Head of caudate nucleus (tissue), 42 donors: ENCODE measurements around the gene WNT3A.

ENCODE experiments used
- DNase-seq, 42 donors: peaks; one replicate each; pipeline versions ENCODE4 v3.0.0 to v3.0.0-alpha.2; 2020 to 2021; ENCODE audit warnings: mixed read lengths in 7 of 42
- intact Hi-C: fragments of 100-400 bp; cut with DNase I; formaldehyde crosslinking; loops from one replicate; pipeline ENCODE4 v1.15.0; 2022

WNT3A gene

DNA sequence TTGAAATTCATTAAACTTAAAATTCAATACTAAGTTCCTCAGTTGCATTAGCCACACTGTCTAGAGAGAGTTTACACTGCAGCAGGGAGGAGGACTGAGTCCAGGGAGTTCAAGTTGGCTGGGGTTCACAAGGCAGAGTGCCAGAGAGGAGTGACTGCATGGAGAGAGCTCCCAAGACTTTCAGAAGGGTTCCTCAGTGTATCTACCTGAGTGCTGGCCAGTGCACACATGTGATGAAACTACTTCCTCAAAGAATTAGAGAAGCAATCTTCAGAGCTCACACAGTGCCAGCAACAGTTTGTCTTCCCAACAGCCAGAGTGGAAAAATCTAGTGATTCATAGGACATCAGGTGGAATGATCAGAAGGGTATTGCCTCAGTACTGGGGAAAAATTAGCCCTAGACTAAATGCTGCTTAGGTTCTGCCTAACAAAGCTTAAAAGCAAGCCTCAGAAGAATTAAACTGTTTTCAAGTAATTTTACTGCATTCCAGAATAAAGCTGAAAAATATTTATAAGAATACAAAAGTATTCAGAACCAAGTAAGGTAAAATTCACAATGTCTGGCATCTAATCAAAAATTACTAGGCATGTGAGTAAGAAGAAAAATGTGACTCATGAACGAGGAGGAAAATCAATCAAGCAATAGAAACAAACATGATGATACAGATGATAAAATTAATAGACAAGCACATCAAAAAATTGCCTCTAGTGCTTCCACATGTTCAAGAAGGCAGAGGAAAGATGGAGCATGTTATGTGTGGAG, 10.4 kb upstream of the WNT3A start:
- intact Hi-C loops, result no loop called here
- peak in 3 of 42 donors; percentile 0 to 8 (median 6) for DNase-seq

DNA sequence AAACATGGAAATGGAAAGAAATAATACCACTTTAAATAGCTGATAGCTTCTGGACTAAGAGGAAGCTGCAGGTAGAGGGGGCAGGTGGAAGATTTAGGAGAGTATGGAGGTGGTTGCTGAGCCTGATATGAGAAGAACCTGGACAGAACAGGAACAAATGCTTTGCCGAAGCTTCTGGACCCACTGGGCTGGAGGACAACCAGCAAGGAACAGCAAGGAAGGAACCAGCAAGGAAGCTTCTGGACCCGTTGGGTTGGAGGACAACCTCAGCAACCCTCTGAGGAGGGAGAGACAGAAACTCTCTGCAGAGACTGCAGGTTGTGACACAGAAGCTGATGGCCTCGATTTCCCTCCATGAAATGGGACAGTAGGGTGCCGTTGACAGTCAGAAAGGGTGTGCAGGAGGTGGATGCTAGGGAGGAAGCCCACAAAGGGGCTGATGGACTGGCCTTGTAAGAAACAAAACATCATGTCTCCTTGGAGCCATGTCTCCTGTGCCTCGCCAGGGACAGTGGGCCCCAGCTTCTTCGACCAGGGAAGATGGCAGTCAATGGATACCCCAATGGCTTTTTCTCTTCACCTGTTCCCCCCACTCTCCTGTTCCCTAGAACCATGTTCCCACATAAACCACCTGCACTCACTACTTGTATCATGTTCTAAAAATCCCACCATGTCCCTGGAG, 8.3 kb upstream of the WNT3A start:
- peak in 3 of 42 donors; percentile 1 to 27 (median 10) for DNase-seq
- intact Hi-C loops, result no loop called here

DNA sequence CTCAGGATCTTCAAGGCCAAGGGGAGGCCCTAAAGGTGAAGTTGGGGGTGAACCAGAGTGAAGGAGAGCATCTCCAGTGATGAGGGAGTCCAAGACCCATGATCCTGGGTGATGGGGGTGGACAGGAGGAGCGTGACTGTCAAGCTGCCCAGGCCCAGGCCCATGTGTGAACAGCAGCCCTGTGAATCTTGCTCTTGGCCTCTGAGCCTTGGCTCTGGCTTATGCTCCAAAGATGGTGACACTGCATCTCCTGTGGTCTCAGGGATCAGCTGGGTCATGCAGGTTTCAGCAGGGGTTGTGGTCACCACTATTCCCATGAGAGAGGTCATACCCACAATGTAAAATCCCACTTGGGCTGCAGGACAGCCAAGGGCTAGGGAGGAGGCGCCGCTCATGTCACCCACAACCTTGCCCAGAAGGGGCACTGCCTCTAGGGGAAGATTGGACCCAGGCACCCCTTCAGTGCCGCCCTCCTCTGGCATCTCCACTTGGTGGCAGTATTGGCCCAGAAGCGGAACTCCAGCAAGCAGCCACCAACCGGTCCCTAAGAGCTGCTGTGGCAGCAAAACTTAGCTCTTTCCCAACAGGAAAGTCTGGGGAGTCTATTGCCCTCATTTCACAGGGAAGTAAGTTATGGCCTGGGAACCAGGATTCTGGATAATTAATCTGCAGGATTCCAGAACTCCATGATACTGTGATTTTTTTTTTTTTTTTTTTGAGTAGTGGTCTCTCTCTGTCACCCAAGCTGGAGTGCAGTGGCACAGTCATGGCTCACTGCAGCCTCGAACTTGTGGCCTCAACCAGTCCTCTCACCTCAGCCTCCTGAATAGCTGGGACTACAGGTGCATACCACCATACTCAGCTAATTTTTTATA, 7.5 kb upstream of the WNT3A start:
- intact Hi-C loops, result no loop called here
- DNase-seq, result peak in 39 of 42 donors; percentile 23 to 77 (median 58)

DNA sequence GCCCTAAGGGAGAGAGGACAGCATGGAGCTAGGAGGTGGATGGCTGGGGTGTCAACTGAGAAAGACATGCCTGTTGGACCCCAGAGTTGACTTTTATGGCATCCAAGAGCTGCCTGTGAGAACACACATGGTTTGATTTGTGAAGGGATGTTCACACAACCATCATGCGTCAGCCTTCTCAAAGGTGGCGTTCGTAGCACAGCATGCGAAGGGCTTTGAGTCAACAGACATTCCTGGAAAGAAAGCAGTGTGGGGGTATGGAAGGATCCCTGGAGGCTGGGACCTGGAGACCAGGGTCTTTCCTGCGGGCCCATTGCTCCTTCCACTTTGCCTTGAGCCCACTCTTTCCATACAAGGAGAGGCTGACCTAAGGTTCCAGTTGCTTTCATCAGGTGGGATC, 6.4 kb upstream of the WNT3A start:
- peak in 4 of 42 donors; percentile 0 to 27 (median 6) for DNase-seq
- intact Hi-C loops, result no loop called here

DNA sequence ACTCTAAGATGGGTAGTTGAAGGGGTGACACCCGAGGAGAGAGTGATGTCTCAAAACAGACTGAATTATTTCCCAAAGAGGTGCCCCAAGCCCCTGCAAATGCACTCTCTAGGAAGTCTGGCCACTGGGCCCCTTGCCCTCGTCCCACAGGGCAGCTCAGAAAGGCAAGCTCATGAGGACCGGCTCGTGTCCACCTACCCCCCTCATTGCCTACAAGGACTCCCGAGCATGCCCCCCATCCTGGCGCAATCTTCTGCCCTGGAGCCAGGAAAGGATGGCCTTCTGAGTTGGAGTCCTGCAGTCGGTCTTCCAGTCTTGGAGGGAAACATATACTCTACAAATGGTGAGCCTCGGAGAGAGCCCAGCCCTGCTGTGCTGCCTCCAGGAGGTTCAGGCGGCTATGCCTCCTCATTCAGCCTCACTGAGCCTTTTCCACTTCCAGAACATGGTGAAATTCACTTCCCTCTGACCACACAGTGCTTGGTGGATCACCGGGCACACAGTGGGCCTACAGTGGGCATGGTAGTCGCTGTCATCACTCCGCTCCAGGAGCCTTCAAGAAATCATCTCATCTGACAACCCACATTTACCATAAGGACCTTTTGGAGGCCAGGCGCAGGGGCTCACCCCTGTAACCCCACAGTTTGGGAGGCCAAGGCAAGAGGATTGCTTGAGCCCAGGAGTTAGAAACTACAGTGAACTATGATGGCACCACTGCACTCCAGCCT, 5.8 kb upstream of the WNT3A start:
- peak in 5 of 42 donors; percentile 2 to 24 (median 6) for DNase-seq

DNA sequence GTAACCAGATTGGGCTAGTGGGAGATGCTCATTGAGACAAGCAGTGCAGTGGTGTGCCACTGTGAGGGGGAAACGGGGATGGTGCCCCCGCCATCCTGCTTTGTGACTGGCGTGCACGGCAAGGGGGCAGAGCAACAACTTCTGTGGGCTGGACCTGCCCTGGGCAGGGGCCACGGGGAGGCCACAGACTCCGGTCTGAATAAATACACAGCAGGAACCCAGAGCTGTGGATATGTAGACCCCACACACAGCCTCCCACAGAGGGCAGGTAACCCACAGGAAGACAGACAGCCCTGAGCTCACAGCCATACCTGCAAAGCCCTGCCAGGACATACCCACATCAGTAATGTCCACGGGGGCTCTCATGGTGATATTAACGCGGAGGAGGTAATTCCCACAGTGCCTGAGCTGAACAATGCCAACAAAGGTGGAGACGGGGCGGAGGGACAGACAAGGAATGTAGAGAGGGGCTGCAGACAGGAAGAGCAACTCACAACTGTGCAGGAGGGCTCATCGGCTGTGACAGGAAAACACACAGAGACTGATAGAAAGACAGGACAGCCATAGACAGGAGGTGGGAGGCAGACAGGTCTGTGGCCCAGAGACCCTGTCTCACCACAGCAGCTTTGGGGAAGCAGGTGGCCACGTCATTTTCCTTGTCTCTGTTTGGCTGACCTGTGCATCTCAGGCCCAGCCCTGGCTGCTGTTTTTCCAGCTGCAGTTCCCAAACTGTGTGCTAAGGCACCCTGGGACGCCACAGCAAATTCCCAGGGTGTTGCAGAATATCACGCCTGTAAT, 4.9 kb upstream of the WNT3A start:
- intact Hi-C loops, result no loop called here
- peak in 3 of 42 donors; percentile 14 to 27 (median 22) for DNase-seq

More for the DNA sequence above, 5.8 kb upstream of the WNT3A start:
- intact Hi-C loops, result no loop called here

DNA sequence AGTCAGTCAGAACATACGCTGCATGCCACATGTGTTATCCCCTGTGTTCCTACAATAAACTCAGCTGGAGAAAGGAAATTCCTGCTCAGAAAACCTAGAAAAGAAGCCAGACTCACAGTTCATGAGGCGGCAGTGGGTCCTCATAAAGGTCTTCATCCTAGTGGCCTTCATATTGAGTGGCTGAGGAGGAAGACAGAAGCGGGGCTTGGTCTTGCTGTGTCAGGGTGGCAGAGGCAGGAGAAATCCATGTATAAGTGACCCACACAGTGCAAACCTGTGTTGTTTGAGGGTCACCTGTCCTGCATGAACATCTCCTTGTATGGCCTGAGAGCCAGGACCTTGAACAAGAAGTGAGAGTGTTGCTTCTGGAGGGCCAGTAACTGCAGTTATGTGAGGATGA, 4.0 kb upstream of the WNT3A start:
- intact Hi-C loops, result no loop called here
- DNase-seq, result peak in 3 of 42 donors; percentile 12 to 27 (median 22)

DNA sequence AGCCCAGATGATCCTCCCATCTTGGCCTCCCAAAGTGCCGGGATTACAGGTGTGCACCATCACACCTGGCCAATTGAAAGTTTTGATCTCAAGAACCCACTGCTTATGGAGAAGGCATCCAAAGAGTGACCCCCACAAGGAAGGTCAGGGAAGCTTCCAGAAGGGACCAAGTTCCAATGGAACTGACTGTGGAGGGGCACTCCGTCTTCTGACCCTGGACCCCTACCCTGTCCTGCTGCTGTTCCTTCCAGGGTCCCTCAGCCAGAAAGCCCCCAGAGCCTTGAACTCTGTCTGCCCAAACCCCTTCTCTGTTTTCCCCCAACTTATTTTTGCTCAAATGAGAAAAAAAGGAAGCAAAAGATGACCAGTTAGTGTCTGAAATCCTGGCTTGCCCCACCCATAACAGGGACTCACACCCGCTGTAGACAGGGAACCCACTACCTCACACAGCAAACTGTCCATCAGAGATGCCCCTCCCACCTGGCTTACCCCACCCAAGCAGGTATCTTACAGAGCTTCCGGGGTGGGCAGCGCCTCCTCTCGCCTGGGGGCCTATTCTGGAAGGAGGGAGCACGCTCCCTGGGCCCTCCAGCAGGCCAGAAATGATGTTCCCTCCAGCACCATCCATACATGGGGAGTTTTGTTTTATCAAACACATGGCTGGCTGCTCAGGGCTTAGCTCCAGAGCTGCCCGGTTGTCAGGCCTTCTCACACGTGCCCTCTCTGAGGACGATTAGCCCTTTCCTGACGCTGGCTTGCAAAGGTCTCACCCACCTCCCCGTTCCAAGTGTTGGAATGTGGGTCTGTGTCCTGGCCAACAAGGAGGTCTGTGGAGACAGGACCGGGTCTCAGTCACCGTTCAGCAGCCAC, 3.1 kb upstream of the WNT3A start:
- intact Hi-C loops, result no loop called here
- peak in 4 of 42 donors; percentile 0 to 27 (median 12) for DNase-seq

DNA sequence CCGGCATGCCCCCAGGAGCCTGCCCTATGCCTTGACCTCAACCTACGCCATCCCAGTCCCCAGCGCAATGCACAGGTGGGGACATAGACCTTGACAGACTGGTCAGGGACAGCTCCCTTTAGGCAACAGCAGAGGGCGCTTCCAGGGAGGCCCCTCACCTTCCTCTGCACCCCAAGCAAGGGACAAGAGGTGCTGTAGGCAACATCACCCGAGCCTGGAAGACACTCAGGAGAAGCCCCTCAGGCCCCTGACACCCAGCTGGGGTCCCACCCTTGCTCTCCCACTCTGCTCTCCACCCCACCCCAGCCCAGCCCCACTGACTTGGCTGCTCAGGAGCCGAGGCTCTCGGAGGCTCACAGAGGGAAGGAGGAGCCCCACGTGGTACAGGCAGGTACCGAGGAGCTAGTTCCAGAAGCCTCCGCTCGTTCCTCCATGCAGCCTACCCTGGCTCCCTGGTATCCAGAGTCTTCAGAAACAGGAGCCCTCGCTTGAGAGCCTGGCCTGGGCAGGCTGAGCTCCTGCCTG, 2.4 kb upstream of the WNT3A start:
- DNase-seq, result peak in 17 of 42 donors; percentile 6 to 74 (median 30)
- intact Hi-C loops, result no loop called here

DNA sequence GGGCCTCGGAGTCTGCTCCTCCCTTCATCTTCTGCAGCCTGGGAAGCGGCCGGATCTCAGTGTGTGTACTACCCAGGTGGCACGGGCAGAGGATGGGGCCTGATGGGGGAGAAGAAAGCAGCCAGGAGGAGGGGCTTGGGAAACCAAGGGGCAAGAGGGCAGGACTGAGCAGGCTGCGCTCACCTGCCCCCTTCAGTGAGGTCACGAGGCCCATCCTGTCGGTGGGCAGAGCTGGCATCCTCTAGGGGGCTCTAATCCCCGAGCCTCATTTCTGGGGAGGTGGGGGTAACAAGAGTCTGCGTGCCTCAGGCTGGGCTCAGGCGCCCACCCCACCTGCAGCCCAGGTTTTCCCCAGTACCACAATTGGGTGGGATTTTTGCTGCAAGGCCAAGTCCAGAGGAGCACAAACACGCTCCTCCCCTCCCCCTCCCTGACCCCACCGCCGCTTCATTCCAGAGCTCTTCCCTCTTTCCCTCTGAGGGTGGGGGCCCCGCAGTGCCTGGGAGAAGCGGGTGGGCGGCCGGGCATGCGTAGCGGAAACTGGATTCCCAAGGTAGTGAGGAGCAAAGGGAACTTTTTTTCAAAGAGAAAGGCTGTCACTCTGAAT, 1.8 kb upstream of the WNT3A start:
- DNase-seq, result peak in 30 of 42 donors; percentile 13 to 78 (median 48)
- intact Hi-C loops, result no loop called here

DNA sequence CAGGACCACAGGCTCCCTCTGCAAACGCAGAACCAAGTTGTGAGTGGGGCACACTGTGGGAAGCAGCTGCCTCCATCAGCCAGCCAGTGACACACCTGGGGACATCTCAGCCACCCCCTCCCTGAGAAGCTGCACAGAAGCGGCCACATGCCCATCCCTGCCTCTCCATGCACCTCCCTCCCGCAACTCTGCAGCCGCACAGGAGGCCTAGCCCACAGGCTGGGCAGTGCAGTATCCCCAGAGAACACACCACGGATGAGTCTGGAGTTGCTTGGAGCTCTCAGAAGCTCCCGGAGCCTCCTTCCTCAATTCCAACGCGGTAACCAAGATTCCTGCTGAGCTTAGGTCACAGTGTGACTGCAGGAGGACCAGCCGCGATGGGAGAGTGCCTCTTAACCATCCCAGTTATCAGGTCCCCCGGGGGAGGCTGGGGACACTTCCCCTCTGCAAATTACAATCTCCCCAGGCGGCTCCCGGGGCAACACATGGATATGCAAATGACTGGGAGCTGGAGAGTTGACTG, 1.2 kb upstream of the WNT3A start:
- intact Hi-C loops, result no loop called here
- peak in 7 of 42 donors; percentile 1 to 39 (median 8) for DNase-seq

DNA sequence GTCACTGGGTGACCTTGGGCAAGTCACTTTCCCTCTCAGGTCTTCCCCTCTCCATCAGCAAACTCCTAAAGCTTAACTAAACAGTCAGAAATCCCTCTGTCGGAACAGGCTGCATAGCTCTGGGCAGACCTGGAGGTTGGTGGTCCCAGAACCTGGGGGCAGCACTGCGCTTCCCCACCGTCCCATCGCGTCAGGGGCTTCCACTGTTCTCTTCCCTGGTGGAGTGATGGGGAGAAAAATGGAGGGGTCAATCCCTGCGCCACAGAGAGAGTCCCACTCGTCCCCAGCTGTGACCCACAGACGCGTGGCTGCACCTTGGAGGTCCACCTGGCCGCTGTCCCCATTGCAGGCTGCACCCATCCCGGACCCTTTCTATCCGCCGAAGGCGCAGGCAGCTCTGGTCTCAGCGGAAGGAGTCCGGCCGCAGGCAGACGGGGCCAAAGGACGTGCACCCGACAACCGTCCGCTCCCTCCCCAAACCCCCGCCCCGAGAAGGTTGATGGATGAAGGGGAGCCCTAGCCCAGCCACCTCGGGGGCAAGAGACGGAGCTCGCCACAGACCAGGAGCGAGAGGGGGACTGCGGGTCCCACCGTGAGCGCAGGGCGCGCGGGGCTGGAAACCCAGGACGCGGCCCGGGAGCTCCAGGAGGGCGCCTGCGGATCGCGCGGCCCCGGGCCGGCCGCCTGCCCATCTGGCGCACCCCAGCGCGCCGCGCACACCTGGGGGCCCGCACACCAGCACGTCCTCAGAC, 588 bp upstream of the WNT3A start:
- peak in 10 of 42 donors; percentile 0 to 31 (median 12) for DNase-seq
- intact Hi-C loops, result no loop called here

DNA sequence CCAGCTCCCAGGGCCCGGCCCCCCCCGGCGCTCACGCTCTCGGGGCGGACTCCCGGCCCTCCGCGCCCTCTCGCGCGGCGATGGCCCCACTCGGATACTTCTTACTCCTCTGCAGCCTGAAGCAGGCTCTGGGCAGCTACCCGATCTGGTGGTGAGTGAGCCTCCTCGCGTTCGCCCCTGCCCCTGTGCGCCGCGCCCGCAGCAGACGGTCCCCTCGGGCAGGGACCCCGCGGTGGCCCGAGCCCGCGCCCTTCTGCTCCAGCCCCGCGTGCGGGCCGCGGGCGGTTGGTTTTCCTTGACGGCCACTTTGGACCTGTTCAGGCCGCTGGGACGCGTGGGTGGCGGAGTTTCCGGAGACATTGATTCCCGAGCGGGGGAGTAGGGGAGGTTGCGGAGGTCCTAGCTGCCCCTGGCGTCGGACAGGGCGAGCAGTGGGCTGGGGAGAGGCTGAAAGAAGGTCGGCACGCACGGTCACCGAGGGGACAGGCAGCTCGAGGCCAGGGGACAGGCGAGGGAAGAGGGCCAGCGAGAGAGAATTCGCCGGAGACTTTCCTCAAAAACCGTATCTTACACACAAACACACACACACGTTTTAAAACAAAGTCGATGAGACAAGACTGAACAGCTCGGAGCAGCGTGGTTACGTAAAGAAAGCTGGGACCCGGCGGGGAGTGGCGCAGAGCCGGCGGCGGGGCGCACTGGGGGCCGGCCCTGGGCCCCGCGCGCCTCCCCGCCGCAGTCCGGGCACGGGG, 427 bp downstream of the WNT3A start:
- DNase-seq, result peak in 15 of 42 donors; percentile 7 to 43 (median 23)
- intact Hi-C loops, result no loop called here

DNA sequence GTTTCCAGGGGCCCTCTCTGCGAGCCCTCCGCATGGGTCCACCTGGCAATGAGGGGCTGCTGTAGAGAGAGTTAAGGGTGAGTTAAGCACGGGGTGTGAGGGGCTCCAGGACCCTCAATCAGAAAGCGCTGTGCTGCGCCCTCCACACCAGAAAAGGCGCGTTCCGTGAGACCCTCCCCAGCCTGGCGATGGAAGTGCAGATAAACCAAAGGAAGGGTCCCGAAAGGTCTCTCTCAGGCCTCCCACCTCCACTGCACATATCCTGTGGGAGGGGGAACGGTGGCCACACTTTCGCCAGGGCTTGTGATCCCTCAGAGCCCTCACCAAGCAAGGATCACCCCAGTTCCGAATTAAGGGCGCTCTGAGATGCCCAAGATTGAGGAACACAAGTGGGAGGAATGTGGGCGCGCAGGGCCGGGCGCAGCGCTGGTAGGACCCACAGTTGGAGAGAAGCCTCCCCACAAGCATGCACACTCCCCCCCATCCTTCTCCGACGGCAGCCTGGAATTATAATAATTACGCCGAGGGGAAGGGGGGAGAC, 1.1 kb downstream of the WNT3A start:
- DNase-seq, result peak in 10 of 42 donors; percentile 2 to 32 (median 8)
- intact Hi-C loops, result no loop called here
